ENCODE results near the gene NAPB. TPM values are rescaled to one million over a fixed set of nuclear protein-coding genes. Genes with fewer than 3 reads are reported as not detected.

NAPB gene
- total RNA-seq, 1 donor = 9.4 TPM

GRCh38 chr20:23391707-23392310 is 29.5 kb downstream of the NAPB start:
- Histone ChIP-seq H3K36me3 (ENCODE audit: insufficient read depth, low read length) (peaks cover 48% of the 10 kb centered on the region), H3K27ac (ENCODE audit: low read depth, low read length) (no peak overlapping the region), H3K27me3 (ENCODE audit: insufficient read depth, low read length) (no peaks in the 10 kb centered on the region), H4K20me1 (ENCODE audit: insufficient read depth, low read length) (no peaks in the 10 kb centered on the region), H3K4me2 (ENCODE audit: insufficient read depth, low read length) (no peak overlapping the region), H3K4me1 (ENCODE audit: insufficient read depth, low read length) (peaks cover under 1% of the 10 kb centered on the region), H2AFZ (ENCODE audit: low read length) (no peak overlapping the region), H3K79me2 (ENCODE audit: insufficient read depth, low read length) (peaks cover 45% of the 10 kb centered on the region), H3K4me3 (ENCODE audit: insufficient read depth, low read length) (no peak overlapping the region), H3K9me3 (ENCODE audit: low read depth, low read length) (no peaks in the 10 kb centered on the region)
- no peak for TF ChIP-seq CTCF (IDR thresholded peaks at IDR 0.05; ENCODE audit: extremely low read depth, low read depth, low read length)
- no peak for DNase-seq (ENCODE audit: insufficient read length, low spot score, missing footprints)

- H2AFZ ChIP-seq (ENCODE audit: low read length) = no peak overlapping the region
- no peaks in the 10 kb centered on the region for H4K20me1 ChIP-seq (ENCODE audit: insufficient read depth, low read length)
- no peak for TF ChIP-seq CTCF (IDR thresholded peaks at IDR 0.05; ENCODE audit: extremely low read depth, low read depth, low read length)
- H3K36me3 ChIP-seq (ENCODE audit: insufficient read depth, low read length) = peaks cover 45% of the 10 kb centered on the region
- H3K9me3 ChIP-seq (ENCODE audit: low read depth, low read length) = no peaks in the 10 kb centered on the region
- no peak overlapping the region for H3K4me3 ChIP-seq (ENCODE audit: insufficient read depth, low read length)
- no peaks in the 10 kb centered on the region for H3K4me1 ChIP-seq (ENCODE audit: insufficient read depth, low read length)
- H3K4me2 ChIP-seq (ENCODE audit: insufficient read depth, low read length) = no peak overlapping the region
- peaks cover 47% of the 10 kb centered on the region for H3K79me2 ChIP-seq (ENCODE audit: insufficient read depth, low read length)
- no peak for DNase-seq (ENCODE audit: insufficient read length, low spot score, missing footprints)
- H3K27me3 ChIP-seq (ENCODE audit: insufficient read depth, low read length) = no peaks in the 10 kb centered on the region
- no peak overlapping the region for H3K27ac ChIP-seq (ENCODE audit: low read depth, low read length)
These were observed 31.1 kb downstream of the NAPB start for GRCh38 chr20:23390091-23390774.

GRCh38 chr20:23387118-23387443 is 34.2 kb downstream of the NAPB start:
- Histone ChIP-seq H3K9me3 (ENCODE audit: low read depth, low read length) (no peaks in the 10 kb centered on the region), H3K4me3 (ENCODE audit: insufficient read depth, low read length) (no peak overlapping the region), H2AFZ (ENCODE audit: low read length) (no peak overlapping the region), H3K27me3 (ENCODE audit: insufficient read depth, low read length) (no peaks in the 10 kb centered on the region), H3K4me2 (ENCODE audit: insufficient read depth, low read length) (no peak overlapping the region), H3K4me1 (ENCODE audit: insufficient read depth, low read length) (no peaks in the 10 kb centered on the region), H3K27ac (ENCODE audit: low read depth, low read length) (no peak overlapping the region), H3K79me2 (ENCODE audit: insufficient read depth, low read length) (peaks cover 49% of the 10 kb centered on the region), H3K36me3 (ENCODE audit: insufficient read depth, low read length) (peaks cover 14% of the 10 kb centered on the region), H4K20me1 (ENCODE audit: insufficient read depth, low read length) (no peaks in the 10 kb centered on the region)
- TF ChIP-seq CTCF (IDR thresholded peaks at IDR 0.05; ENCODE audit: extremely low read depth, low read depth, low read length) = no peak
- no peak for DNase-seq (ENCODE audit: insufficient read length, low spot score, missing footprints)

GRCh38 chr20:23386304-23387117 is 34.8 kb downstream of the NAPB start:
- Histone ChIP-seq H3K4me2 (ENCODE audit: insufficient read depth, low read length) (no peak overlapping the region), H2AFZ (ENCODE audit: low read length) (no peak overlapping the region), H3K27ac (ENCODE audit: low read depth, low read length) (no peak overlapping the region), H3K36me3 (ENCODE audit: insufficient read depth, low read length) (peaks cover 11% of the 10 kb centered on the region), H3K79me2 (ENCODE audit: insufficient read depth, low read length) (peaks cover 52% of the 10 kb centered on the region), H3K4me1 (ENCODE audit: insufficient read depth, low read length) (no peaks in the 10 kb centered on the region), H3K27me3 (ENCODE audit: insufficient read depth, low read length) (no peaks in the 10 kb centered on the region), H3K9me3 (ENCODE audit: low read depth, low read length) (no peaks in the 10 kb centered on the region), H4K20me1 (ENCODE audit: insufficient read depth, low read length) (no peaks in the 10 kb centered on the region), H3K4me3 (ENCODE audit: insufficient read depth, low read length) (no peak overlapping the region)
- no peak for DNase-seq (ENCODE audit: insufficient read length, low spot score, missing footprints)
- no peak for TF ChIP-seq CTCF (IDR thresholded peaks at IDR 0.05; ENCODE audit: extremely low read depth, low read depth, low read length)
